Uterus (tissue), 2 donors: ENCODE data around the gene OTOP3.

Source experiments
- POLR2A ChIP-seq, 2 donors: fragments of 450-650 bp; IDR thresholded peaks; one replicate each; pipeline ENCODE4 v1.6.1; 2016; ENCODE audit warnings: antibody characterized with exemption in 2 of 2, mild to moderate bottlenecking in 1 of 2, moderate library complexity in 1 of 2
- TF ChIP-seq, protein P1 (sequence below), 4 experiments: fragments of 200-600 bp in 2 of 4; fragments of 450-650 bp in 2 of 4; sonication (generic) in 2 of 4; IDR thresholded peaks; one replicate each; pipeline ENCODE4 v1.5.1; 2016 to 2019; ENCODE audit warnings: antibody characterized with exemption in 4 of 4, mild to moderate bottlenecking in 2 of 4, moderate library complexity in 1 of 4

GRCh38 chr17:74941128-74941725, 5.5 kb downstream of the OTOP3 start:
- TF ChIP-seq, protein P1, sequence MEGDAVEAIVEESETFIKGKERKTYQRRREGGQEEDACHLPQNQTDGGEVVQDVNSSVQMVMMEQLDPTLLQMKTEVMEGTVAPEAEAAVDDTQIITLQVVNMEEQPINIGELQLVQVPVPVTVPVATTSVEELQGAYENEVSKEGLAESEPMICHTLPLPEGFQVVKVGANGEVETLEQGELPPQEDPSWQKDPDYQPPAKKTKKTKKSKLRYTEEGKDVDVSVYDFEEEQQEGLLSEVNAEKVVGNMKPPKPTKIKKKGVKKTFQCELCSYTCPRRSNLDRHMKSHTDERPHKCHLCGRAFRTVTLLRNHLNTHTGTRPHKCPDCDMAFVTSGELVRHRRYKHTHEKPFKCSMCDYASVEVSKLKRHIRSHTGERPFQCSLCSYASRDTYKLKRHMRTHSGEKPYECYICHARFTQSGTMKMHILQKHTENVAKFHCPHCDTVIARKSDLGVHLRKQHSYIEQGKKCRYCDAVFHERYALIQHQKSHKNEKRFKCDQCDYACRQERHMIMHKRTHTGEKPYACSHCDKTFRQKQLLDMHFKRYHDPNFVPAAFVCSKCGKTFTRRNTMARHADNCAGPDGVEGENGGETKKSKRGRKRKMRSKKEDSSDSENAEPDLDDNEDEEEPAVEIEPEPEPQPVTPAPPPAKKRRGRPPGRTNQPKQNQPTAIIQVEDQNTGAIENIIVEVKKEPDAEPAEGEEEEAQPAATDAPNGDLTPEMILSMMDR (IDR thresholded peaks at IDR 0.05) = no peak
- TF ChIP-seq POLR2A (IDR thresholded peaks at IDR 0.05) = no peak
